GM18907 (cell line): Measurements from ENCODE around the gene DEDD2.

Experiments
- ATAC-seq: cut with Tn5 transposase; IDR thresholded peaks from one replicate; pipeline ENCODE4 v1.9.1; 2021; ENCODE audit warnings: mild to moderate bottlenecking, moderate library complexity; ENCODE audit not compliant: unreplicated experiment

The DEDD2 gene

GRCh38 chr19:42151782-42152684 lies 65.4 kb downstream of the DEDD2 start:
- ATAC-seq, result no peak

- no peak for ATAC-seq
Observed at GRCh38 chr19:42150911-42151361, 66.5 kb downstream of the DEDD2 start.

GRCh38 chr19:42150364-42150763 lies 67.1 kb downstream of the DEDD2 start:
- ATAC-seq, result no peak

- ATAC-seq, result no peak
Observed at GRCh38 chr19:42149447-42150202, 67.9 kb downstream of the DEDD2 start.
